Choroid plexus epithelial cell (primary cell): Measurements from ENCODE around the gene ENHO.

Experiments used
- DNase-seq: peaks from one replicate; pipeline ENCODE4 v3.0.0-alpha.2; 2010; ENCODE audit warnings: low read depth
- H3K4me3 ChIP-seq: 2 replicates; pipeline ENCODE4 v1.5.1; 2011; ENCODE audit warnings: low read depth, mild to moderate bottlenecking, control low read depth, low read length, moderate library complexity
- TF ChIP-seq, protein P1 (sequence below): conservative IDR thresholded peaks from 2 replicates; pipeline ENCODE4 v1.5.1; 2011; ENCODE audit warnings: low read depth, mild to moderate bottlenecking, control low read depth, inconsistent platforms, low read length, moderate library complexity

The ENHO gene

DNA sequence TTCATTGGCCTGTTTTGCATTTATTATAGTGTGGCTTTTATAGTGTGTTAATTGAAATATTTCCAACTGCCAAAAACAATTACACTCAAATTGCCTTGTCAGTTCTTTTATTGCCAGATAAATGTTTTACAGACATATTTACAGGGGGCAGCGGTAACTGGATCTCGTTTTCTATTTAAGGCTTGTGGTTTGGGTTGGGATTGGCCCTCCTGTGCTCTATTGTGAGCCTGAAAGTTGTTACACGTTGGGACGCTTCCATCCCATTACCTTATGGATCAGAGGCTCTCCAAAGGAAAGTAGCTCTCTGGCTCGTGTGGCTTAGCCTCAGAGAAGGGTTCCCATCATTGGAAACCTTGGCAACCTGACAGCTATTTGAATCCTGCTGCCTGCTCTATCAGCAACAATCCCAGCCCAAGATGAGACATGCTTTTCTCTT lies 43.3 kb downstream of the ENHO start:
- TF ChIP-seq, protein P1, sequence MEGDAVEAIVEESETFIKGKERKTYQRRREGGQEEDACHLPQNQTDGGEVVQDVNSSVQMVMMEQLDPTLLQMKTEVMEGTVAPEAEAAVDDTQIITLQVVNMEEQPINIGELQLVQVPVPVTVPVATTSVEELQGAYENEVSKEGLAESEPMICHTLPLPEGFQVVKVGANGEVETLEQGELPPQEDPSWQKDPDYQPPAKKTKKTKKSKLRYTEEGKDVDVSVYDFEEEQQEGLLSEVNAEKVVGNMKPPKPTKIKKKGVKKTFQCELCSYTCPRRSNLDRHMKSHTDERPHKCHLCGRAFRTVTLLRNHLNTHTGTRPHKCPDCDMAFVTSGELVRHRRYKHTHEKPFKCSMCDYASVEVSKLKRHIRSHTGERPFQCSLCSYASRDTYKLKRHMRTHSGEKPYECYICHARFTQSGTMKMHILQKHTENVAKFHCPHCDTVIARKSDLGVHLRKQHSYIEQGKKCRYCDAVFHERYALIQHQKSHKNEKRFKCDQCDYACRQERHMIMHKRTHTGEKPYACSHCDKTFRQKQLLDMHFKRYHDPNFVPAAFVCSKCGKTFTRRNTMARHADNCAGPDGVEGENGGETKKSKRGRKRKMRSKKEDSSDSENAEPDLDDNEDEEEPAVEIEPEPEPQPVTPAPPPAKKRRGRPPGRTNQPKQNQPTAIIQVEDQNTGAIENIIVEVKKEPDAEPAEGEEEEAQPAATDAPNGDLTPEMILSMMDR: no peak
- H3K4me3 ChIP-seq: no peak overlapping the region
- no peak for DNase-seq

DNA sequence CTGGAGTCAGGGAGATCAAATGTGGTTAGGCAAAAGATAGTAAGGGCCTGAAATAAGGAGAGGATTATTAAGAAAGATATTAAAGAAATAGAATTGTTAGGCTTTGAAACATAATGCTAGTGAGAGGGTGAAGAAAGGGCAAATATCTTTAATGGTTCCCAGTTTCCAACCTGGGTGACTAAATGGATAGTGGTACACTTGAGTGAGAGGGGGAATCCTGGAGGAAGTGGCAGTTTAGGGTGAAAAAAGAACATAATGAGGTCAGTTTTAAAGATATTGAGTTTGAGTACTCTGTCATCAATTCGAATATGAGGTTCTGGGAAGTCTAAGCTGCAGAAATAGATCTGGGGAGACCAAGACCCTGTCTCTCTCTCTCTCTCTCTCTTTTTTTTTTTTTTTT lies 45.2 kb downstream of the ENHO start:
- TF ChIP-seq, protein P1: no peak
- no peak for DNase-seq

DNA sequence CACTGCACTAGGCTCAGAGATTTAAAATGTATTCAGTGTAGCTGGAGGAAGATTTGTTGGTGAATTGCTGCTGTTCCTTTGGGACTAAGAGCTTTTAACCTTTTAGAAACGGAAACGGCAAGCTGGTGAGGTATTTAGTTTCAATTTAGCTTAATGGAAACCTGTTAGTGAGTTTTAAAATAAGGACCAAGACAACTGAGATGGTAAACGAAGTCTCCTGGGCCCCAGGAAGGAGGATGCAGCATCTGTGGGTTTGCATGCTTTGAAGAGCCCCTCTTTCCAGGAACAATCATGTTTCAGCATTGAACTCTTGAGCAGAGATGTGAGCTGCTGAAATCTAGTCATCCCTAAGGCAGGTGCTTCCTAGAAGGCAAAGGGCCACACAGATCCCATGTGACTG lies 47.7 kb downstream of the ENHO start:
- H3K4me3 ChIP-seq: no peak overlapping the region
- TF ChIP-seq, protein P1: no peak
- no peak for DNase-seq

More for the DNA sequence above, 45.2 kb downstream of the ENHO start:
- no peak overlapping the region for H3K4me3 ChIP-seq
